NCI-H748 (cell line): ENCODE data around the gene PTPRN.
"Not testable (repeated sequence)": the region's sequence is repeated elsewhere in the genome, so short reads cannot be mapped to it uniquely, and the experiment has no call there.

Experiments used
- DNase-seq: peaks from one replicate; lab custom pipeline; 2025; ENCODE audit not compliant: unreplicated experiment; lab: John Stamatoyannopoulos, UW

The PTPRN gene

GRCh38 chr2:219289195-219289536 lies 20.0 kb downstream of the PTPRN start:
- no peak for DNase-seq

- no peak for DNase-seq
Observed at GRCh38 chr2:219287580-219288265, 21.5 kb downstream of the PTPRN start.

GRCh38 chr2:219287116-219287440 lies 22.1 kb downstream of the PTPRN start:
- DNase-seq, result not testable (repeated sequence)

- no peak for DNase-seq
Observed at GRCh38 chr2:219286436-219287115, 22.6 kb downstream of the PTPRN start.

- DNase-seq, result no peak
Observed at GRCh38 chr2:219285894-219286425, 23.2 kb downstream of the PTPRN start.

GRCh38 chr2:219285373-219285735 lies 23.8 kb downstream of the PTPRN start:
- DNase-seq, result no peak

GRCh38 chr2:219284501-219285372 lies 24.5 kb downstream of the PTPRN start:
- DNase-seq, result no peak

GRCh38 chr2:219282943-219283581 lies 26.1 kb downstream of the PTPRN start:
- no peak for DNase-seq

- no peak for DNase-seq
Observed at GRCh38 chr2:219282375-219282774, 26.8 kb downstream of the PTPRN start.

- DNase-seq, result no peak
Observed at GRCh38 chr2:219281588-219281987, 27.6 kb downstream of the PTPRN start.

GRCh38 chr2:219280651-219281050 lies 28.6 kb downstream of the PTPRN start:
- no peak for DNase-seq

GRCh38 chr2:219279916-219280516 lies 29.2 kb downstream of the PTPRN start:
- no peak for DNase-seq

GRCh38 chr2:219279151-219279915 lies 29.9 kb downstream of the PTPRN start, which contains the start of gene DNAJB2:
Gene DNAJB2 (plus strand): TSS chr2:219279366. CDS start chr2:219279834, 468 bp downstream.
- DNase-seq, result peak; percentile 97

- no peak for DNase-seq
Observed at GRCh38 chr2:219278655-219279150, 30.5 kb downstream of the PTPRN start.

- DNase-seq, result peak; percentile 74
Observed at GRCh38 chr2:219277703-219278654, 31.2 kb downstream of the PTPRN start.

GRCh38 chr2:219274361-219274921 lies 34.8 kb downstream of the PTPRN start:
- no peak for DNase-seq

GRCh38 chr2:219273937-219274336 lies 35.3 kb downstream of the PTPRN start:
- no peak for DNase-seq

- DNase-seq, result no peak
Observed at GRCh38 chr2:219272995-219273394, 36.2 kb downstream of the PTPRN start.
